ENCODE results near the gene ACADVL.

The ACADVL gene

GRCh38 chr17:7237266-7237760 lies 17.6 kb downstream of the ACADVL start:
- TF ChIP-seq, protein P1, sequence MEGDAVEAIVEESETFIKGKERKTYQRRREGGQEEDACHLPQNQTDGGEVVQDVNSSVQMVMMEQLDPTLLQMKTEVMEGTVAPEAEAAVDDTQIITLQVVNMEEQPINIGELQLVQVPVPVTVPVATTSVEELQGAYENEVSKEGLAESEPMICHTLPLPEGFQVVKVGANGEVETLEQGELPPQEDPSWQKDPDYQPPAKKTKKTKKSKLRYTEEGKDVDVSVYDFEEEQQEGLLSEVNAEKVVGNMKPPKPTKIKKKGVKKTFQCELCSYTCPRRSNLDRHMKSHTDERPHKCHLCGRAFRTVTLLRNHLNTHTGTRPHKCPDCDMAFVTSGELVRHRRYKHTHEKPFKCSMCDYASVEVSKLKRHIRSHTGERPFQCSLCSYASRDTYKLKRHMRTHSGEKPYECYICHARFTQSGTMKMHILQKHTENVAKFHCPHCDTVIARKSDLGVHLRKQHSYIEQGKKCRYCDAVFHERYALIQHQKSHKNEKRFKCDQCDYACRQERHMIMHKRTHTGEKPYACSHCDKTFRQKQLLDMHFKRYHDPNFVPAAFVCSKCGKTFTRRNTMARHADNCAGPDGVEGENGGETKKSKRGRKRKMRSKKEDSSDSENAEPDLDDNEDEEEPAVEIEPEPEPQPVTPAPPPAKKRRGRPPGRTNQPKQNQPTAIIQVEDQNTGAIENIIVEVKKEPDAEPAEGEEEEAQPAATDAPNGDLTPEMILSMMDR (IDR thresholded peaks at IDR 0.05; ENCODE audit: borderline replicate concordance, insufficient read depth, low read depth, low read length) = no peak
- peak overlapping the region; percentile 74 for H3K4me3 ChIP-seq (ENCODE audit: low read depth, low read length)

GRCh38 chr17:7237761-7238419 lies 18.2 kb downstream of the ACADVL start:
- peak overlapping the region; percentile 74 for H3K4me3 ChIP-seq (ENCODE audit: low read depth, low read length)
- TF ChIP-seq, protein P1 (IDR thresholded peaks at IDR 0.05; ENCODE audit: borderline replicate concordance, insufficient read depth, low read depth, low read length) = no peak

GRCh38 chr17:7238420-7239090 lies 18.8 kb downstream of the ACADVL start:
- TF ChIP-seq, protein P1 (IDR thresholded peaks at IDR 0.05; ENCODE audit: borderline replicate concordance, insufficient read depth, low read depth, low read length) = no peak
- H3K4me3 ChIP-seq (ENCODE audit: low read depth, low read length) = peak overlapping the region; percentile 74

DNA sequence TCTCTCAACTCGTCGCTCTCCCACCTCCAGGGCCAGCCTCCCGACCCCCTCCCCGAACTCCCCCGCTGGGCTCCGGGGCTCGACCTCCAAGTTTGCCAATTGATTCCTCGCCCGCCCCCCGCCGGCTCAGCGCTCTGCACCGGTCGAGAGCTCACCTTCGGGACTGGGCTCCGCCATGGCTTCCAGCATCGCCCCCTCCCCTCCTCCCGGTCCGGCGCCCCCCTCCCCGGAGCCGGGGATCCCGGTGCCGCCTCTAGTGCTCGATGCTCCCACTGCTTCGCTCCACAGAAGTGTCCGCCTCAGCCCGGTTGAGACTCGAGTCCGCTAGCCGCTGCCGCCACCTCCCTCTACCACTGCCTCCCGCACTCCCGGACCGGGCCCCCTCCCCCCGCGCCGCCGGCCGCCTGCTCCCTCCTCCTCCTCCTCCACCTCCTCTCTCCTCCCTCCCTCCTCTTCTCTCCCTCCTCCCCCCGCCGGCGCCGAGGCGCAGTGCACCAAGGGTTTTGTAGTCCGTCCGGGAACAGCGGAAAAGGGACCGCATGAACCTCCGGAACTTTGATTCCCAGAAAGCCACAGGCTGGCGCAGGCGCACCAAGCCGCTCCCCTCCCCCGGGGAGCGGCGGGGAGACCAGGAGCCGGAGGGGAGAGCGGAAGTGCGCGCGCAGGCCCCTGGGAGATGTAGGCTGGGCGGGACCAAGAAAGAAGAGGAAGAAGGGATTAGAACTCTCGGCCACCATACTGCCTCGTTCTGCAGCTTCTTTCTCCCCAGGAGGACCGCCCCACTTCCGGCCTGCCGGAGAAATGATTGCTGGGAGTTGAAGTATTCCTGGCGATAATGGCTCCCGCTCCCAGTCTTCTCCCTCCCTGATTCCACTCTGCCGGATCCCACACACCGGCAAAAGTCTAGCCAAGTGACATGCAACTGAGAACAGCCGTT lies 19.6 kb downstream of the ACADVL start, which contains the start of gene PHF23:
Gene PHF23 (minus strand): TSS at position 367 of the 937 bp plus-strand sequence. CDS start 178 bp downstream, at position 189.
- TF ChIP-seq, protein P1 (IDR thresholded peaks at IDR 0.05; ENCODE audit: borderline replicate concordance, insufficient read depth, low read depth, low read length) = no peak
- H3K4me3 ChIP-seq (ENCODE audit: low read depth, low read length) = peak within 1 kb of the TSS; percentile 74

GRCh38 chr17:7240375-7240774 lies 20.6 kb downstream of the ACADVL start:
- TF ChIP-seq, protein P1 (IDR thresholded peaks at IDR 0.05; ENCODE audit: borderline replicate concordance, insufficient read depth, low read depth, low read length) = no peak
- H3K4me3 ChIP-seq (ENCODE audit: low read depth, low read length) = no peak overlapping the region

GRCh38 chr17:7241090-7241733 lies 21.5 kb downstream of the ACADVL start:
- TF ChIP-seq, protein P1 (IDR thresholded peaks at IDR 0.05; ENCODE audit: borderline replicate concordance, insufficient read depth, low read depth, low read length) = no peak
- peak overlapping the region; percentile 73 for H3K4me3 ChIP-seq (ENCODE audit: low read depth, low read length)
